NCI-H1694 treated with DMSO at 0.1 percent for 48 hours (cell line): ENCODE data around the gene CCNH.

Source experiments
- DNase-seq: peaks from one replicate; lab custom pipeline; 2025; lab: John Stamatoyannopoulos, UW

CCNH gene

DNA sequence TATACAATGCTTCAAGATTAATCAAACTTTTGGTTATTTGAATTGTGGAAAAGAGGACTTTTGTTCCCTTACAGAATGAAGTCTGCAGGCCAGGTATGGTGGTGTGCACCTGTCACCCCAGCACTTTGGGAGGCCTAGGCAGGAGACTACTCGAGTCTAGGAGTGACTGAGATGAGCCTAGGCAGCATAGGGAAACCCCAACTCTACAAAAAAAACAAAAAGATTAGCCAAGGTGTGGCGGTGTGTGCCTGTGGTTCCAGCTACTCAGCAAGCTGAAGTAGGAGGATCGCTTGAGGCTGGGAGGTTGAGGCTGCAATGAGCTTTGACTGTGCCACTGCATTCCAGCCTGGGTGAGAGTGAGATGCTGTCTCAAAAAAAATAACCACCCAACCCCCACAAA lies 9.3 kb downstream of the CCNH start:
- DNase-seq = no peak

DNA sequence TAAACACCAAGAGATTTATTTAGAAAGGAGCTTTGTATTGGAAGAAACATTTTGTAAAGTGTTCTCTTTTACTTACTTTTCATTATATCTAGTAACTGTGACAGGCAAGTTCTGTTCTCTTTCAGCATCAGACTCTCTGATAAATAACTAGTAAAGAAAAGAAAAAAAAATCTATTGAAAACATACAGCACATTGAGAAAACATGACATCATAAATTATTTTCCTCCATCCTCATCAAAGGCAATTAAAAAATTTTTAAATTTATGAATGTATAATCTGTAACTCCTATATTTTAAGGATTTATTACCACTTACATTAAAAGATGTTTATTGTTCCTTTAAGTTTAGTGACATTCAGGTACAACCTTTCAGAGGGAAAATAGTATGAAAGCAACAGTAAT lies 11.1 kb downstream of the CCNH start:
- DNase-seq = no peak

GRCh38 chr5:87400305-87400899 lies 12.3 kb downstream of the CCNH start:
- DNase-seq = peak; percentile 45

GRCh38 chr5:87399720-87400119 lies 13.0 kb downstream of the CCNH start:
- DNase-seq = no peak

DNA sequence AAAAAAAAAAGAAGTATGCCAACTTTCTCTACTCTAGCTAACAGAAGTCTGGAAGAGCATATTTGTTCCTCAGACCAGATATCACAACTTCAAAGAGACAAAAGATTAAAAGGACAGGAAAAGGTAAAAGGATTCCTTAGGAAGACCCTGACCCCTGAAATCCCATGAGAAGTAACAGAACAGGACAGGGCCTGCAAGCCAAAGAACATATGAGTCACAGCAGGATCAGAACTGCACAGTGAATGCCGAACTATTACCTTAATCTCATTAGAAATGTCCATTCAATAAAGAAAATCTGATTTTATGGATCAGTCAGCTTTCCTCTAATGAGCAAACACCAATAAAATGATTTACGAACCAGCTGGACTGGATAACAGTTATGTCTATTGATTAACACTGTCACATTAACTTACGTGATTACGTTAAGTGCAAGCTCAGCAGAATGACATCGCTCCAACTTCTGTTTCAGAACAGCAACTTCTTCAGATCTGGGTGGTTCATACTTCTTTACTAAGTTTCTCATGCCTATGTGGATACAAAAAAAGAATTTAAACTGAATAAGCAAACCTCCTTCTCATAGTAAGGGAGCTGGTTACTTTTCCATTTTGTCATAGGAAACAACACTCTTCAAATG lies 13.6 kb downstream of the CCNH start:
- no peak for DNase-seq

DNA sequence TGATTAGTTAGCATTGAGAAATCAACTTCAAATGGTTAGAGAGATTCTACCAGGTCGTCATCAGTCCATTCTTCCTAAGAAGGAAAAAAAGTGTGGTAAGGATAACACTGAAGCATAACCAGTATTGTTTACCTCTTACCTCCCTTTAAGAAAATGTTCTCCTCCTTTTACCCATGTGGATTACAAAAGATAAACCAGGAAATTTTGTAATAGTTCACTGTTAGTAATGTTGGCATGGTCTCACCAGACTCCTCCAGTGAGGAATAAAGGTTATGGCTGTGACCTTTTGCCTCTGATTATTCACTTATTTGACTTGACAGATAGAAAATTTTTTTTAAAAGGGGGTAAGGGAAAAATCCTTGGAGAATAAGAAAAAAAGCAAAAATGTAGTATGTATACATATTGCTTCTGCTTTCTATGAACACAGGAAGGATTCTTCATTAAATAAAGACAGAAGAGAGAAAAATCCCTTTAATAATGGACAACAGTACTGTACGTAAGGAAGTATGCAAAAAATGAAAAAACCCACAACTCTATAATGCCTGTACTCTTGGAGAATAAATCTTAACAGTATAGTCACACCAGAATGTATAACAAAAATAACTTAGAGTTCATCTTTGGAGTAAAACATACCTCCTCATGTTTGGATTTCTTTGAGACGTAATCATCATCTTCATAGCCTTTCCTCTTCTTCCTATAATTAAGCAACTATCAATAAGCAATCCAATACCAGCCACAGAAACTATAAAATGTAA lies 18.1 kb downstream of the CCNH start:
- DNase-seq = no peak

- DNase-seq = no peak
Observed at GRCh38 chr5:87393331-87393730, 19.4 kb downstream of the CCNH start.

DNA sequence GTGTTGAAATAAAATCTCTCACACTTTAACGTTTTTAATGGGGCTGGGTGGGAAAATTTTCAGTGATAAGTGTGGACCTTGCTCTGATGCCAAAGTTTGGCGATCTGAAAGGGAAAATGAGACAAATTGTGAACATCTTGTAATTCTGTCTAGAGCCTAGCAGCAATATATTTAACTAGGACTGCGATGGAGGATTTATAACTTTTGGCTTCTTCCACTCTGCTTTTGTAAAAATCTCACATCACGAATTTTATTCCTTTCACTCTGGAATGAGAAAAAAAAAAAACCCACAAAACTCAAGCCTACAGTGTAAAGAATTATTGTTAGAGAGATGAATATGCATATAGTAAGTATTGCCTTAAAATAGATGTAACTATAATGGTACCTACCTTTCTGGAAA lies 19.9 kb downstream of the CCNH start:
- no peak for DNase-seq

DNA sequence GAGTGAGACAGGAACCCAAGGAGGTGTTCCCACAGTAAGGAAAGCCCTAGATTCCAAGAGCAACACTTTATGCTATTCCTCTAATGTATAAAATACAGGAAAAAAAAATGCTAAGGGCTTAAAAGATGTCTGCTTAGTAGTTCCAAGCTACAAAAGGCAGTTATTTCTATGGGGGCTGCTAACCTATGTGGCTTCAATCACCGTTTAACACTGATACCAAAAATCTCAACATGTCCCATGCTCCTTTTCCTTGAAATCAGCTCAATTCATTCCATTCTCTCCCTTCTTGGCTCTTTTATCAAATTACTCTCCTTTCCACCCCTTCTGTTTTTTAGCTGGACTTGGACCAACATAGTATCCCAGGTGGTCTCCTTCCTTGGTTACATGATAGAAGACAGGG lies 20.6 kb downstream of the CCNH start:
- DNase-seq = no peak

DNA sequence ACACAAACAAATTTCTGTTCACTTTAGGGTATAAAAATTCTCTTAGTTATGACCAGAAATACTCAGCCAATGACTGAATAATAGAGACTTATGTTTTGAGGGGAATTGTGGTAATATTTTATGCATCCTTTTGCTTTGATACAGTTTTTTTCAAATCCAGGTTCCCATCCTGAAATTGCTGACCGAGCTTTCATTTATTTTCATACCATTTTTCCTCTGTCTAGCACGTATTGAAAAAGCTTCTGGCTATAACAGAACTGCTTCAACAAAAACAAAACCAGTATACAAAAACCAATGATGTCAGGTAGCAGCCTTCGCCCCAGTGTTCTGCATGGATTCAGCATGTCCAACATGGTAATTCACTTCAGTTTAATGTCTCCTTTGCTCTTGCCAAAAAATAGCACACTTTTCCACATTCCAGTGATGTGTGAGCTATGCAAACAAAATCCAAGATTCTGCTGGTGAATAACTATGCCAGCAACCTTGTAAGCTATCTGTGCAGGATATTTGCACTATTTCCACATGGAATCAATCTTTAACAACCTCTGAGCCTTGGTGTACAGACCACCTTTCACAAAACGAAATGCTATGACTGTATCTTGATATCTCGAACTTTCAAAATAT lies 22.0 kb downstream of the CCNH start:
- no peak for DNase-seq

DNA sequence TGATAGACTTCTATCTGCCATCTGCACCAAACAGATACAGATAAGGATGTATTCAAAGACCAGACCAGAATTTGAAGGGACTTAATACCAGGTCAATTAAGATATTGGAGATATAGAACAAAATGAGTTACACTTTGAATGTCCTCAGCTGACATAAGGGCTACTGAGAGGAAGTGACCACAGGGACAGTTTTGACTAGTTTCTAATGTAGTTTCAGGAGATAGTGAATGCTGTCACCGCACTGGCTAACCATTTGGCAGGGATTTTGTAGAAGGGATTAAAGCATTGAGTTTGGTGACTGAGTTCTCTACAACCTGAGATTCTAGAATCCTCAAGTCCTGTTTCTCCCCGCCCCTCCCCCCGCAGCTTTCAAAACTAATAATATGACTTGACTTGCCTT lies 22.7 kb downstream of the CCNH start:
- no peak for DNase-seq

DNA sequence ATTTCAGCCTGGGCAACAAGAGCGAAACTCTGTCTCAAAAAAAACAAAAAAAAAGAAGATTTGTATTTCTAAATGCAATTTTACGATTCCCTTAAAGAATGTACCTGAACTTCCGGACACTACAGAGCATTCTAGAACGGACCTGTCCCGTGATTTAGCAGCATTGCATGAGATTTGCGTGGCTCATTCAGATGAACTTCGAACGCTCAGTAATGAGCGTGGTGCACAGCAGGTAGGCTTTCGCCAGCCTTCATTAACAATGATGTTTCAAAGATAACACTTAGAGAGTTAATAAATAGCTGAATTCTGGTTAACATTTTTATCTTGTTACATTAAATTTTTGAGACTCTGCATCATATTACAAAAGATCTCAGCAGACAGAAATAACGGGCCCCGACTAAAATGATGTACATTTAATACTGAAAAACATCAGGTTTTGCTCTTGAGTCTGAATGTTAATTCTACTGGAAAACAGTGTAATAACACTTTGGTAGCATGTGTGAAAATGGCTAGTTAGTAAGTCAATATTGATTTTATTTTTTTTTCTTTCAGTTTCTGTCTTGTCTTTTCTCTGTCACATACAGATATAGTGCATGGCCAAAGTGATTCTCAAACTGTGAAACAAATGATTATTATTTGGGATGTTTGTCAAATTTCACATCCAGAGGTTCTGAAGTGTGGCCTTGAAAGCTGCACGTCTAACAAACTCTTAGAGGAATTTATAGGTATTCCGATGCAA lies 23.3 kb downstream of the CCNH start:
- no peak for DNase-seq

DNA sequence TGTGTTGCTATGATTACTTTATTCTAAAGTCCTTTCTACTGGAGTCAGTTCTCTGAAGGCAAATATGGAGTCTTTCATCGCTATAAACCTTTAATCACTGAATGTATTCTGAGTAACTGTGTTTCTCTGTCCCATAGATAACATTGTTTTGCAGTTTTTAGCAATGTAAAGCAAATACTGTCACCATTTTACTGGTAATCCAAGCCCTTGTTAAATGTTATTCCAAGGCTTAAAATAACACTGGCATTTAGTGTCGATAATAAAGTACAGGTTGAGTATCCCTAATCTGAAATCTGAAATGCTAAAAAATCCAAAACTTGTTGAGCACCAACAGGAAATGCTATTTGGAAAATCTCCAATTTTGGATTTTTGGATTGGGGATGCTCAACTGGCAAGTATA lies 24.6 kb downstream of the CCNH start:
- no peak for DNase-seq

DNA sequence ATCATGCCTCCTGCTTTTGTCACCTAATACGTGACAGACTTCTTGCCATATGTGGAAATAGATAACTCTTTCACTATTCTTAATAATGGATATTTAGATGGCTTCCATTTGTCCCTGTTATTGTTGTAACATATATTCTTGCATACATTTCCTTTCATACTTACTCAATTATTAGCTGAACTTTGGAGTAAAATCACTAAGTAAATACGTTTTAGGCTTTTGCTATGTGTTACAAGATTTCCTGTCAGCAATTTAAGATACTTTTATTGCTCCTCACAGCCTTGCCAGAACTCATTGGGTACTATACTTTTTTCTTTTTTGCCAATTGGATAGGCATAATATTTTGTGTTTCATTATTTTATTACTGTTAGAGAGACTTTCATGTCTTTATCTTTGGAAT lies 26.9 kb downstream of the CCNH start:
- DNase-seq = no peak

DNA sequence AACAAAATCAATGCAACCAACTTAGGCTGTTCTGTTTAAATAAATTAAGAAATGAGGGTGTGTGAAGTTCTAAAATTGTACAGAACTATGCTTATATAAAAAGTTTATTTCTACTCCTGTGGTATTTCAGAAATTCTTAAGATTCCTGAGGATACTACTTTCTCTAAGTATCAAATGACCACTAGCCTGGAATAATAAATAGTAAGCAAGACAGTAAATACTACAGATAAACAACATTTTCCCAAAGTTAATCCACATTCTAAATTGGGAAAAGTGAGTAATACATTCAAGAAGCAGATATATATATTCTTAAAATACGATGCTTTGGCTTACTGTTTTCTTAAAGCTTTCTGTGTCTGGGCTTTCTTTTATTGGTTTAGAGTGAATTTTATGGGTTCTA lies 29.5 kb downstream of the CCNH start:
- DNase-seq = no peak

DNA sequence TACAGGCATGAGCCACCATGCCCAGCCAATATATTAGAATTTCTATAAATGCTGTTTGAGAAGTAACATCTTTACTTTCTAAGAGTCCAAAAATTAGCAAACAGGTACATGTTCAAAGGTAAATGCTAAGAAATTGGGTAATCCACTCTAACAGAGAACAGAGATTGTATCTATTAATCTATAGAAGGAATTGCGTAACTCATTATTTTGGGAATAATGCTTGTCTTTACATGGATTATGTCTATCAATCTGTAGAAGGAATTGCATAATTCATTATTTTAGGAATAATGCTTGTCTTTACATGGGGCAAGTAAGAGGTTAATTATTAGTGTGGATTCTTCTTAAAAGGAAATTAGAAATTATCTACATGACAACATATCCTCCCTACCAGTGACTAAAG lies 30.5 kb downstream of the CCNH start:
- DNase-seq = no peak

- no peak for DNase-seq
Observed at GRCh38 chr5:87372705-87373104, 40.0 kb downstream of the CCNH start.

DNA sequence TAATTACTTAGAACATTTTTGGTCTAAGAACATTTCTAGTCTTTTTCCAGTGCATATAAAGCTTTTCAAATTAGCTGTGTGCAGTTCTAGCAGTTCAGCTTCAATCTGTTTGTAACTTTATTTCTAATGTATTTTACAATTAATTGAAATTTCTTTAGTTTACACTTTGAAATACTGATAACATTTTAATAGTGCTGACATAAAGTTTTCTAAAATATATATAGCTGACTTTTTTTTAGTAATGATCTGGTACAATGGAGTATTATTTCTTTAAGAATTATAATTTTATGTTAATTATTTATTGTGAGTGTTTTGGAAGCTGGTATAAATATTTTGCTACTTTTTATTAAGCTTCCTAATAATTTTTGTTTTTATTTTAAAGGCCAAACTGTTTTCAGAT lies 43.3 kb downstream of the CCNH start:
- no peak for DNase-seq

DNA sequence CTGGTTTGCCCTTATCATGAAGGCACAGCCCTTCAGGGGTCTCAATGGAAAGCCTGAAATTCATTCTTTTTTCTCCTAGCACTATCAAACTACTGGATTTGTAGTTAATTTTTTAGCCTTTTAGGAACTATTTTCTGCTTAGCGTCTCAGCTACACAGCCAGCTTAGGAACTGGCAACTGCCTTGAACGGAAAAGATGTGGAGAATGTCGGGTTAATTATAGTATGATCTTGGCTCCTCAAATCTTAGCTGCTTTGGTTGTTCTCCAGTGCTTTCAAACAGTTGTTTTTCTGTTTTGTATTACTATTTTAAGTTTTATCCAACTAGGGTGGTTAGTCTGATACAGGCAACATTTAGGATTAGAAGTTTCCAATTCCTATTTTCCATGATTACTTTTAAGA lies 44.1 kb downstream of the CCNH start:
- no peak for DNase-seq

- no peak for DNase-seq
Observed at GRCh38 chr5:87367243-87367642, 45.5 kb downstream of the CCNH start.

GRCh38 chr5:87361536-87362213 lies 51.1 kb downstream of the CCNH start:
- no peak for DNase-seq

- no peak for DNase-seq
Observed at GRCh38 chr5:87361031-87361445, 51.7 kb downstream of the CCNH start.
